Smooth muscle cell (in vitro differentiated cells): ENCODE measurements around the gene DPP10. TPM values are rescaled to one million over a fixed set of nuclear protein-coding genes. Genes with fewer than 3 reads are reported as not detected.
"Not testable (repeated sequence)": the region's sequence is repeated elsewhere in the genome, so short reads cannot be mapped to it uniquely, and the experiment has no call there.

Source experiments
- DNase-seq: peaks from one replicate; lab custom pipeline; 2025; ENCODE audit not compliant: unreplicated experiment; lab: John Stamatoyannopoulos, UW
- H2AFZ ChIP-seq: fragments of 200-600 bp; sonication (generic); 2 replicates; pipeline ENCODE4 v1.6.0; 2016; ENCODE audit warnings: antibody characterized with exemption, low read depth, mild to moderate bottlenecking
- H3F3A ChIP-seq: fragments of 200-600 bp; sonication (generic); 2 replicates; pipeline ENCODE4 v1.6.0; 2017; ENCODE audit warnings: antibody characterized with exemption, low read depth
- H3K27ac ChIP-seq: fragments of 200-600 bp; sonication (generic); 2 replicates; pipeline ENCODE4 v1.5.1; 2016; ENCODE audit warnings: low read depth, mild to moderate bottlenecking
- H3K27me3 ChIP-seq: fragments of 200-600 bp; sonication (generic); 2 replicates; pipeline ENCODE4 v1.6.1; 2016; ENCODE audit warnings: low read depth, mild to moderate bottlenecking
- H3K36me3 ChIP-seq: fragments of 200-600 bp; sonication (generic); 2 replicates; pipeline ENCODE4 v1.5.1; 2016; ENCODE audit warnings: low read depth
- H3K4me1 ChIP-seq: fragments of 200-600 bp; sonication (generic); 2 replicates; pipeline ENCODE4 v1.5.1; 2016; ENCODE audit warnings: low read depth
- H3K4me2 ChIP-seq: fragments of 200-600 bp; sonication (generic); 2 replicates; pipeline ENCODE4 v1.6.0; 2016; ENCODE audit warnings: mild to moderate bottlenecking
- H3K4me3 ChIP-seq: fragments of 200-600 bp; sonication (generic); 2 replicates; pipeline ENCODE4 v1.5.1; 2016; ENCODE audit warnings: mild to moderate bottlenecking
- H3K79me2 ChIP-seq: fragments of 200-600 bp; sonication (generic); 2 replicates; pipeline ENCODE4 v1.6.0; 2016; ENCODE audit warnings: low read depth, mild to moderate bottlenecking
- H3K9ac ChIP-seq: fragments of 200-600 bp; sonication (generic); 2 replicates; pipeline ENCODE4 v1.6.0; 2016; ENCODE audit warnings: low read depth
- H3K9me3 ChIP-seq: fragments of 200-600 bp; sonication (generic); replicated peaks from 2 replicates; pipeline ENCODE4 v1.5.1; 2016; ENCODE audit warnings: low read depth
- H4K20me1 ChIP-seq: fragments of 200-600 bp; sonication (generic); 2 replicates; pipeline ENCODE4 v1.6.0; 2016; ENCODE audit warnings: low read depth
- CTCF ChIP-seq: fragments of 200-600 bp; sonication (generic); IDR thresholded peaks from 2 replicates; pipeline ENCODE4 v1.5.1; 2017; ENCODE audit warnings: borderline replicate concordance, mild to moderate bottlenecking, antibody characterized with exemption; ENCODE audit not compliant: insufficient read depth, poor library complexity, severe bottlenecking
- WGBS: methylation state at CpG from one replicate; pipeline ENCODE4 v1.1.7; 2016; ENCODE audit warnings: low lambda C conversion rate; 5-methylcytosine and 5-hydroxymethylcytosine counted together
- polyA plus RNA-seq: library from polyadenylated mRNA; unstranded; fragments of >200 nt; fragmentation: Nextera tagmentation; extraction: Ambion mirVana; gene quantifications from 2 replicates; pipeline ENCODE4 v1.2.1, GENCODE V29; 2016
- total RNA-seq: library from RNA; depleted of rRNA; stranded (reverse); fragments of >200 nt; gene quantifications from 2 replicates; pipeline ENCODE4 v1.2.3, GENCODE V29; 2014

Gene DPP10
- total and polyA plus RNA-seq, 2 experiments from 2014 or later = 3.6 TPM; not detected in 1

DNA sequence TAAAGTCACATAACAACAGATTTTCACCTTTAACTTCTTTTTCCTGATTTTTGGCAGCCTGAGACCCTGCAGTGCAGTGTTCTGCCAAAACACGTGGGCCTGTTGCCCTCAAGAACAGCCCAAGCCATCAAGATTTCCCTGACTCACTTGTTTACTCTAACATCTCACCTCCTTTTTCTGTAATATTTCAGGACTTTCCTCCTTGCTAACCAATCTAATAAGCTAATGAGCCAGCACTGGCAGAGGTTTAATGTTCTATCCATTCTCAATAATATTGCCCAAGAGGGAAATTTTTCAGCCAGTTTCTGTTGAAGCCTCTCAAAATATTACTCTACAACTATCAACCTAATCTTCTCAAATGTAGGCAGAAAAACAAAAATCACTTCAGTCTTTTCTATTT, 635.2 kb downstream of the DPP10 start:
- H4K20me1 ChIP-seq = no peaks in the 10 kb centered on the region
- no peaks in the 10 kb centered on the region for H3K79me2 ChIP-seq
- H3K9ac ChIP-seq = no peak overlapping the region
- no peak overlapping the region for H3K27ac ChIP-seq
- H3K9me3 ChIP-seq = no peaks in the 10 kb centered on the region
- 84% methylated on average over 1 of the region's 1 CpG for WGBS
- H2AFZ ChIP-seq = no peak overlapping the region
- no peaks in the 10 kb centered on the region for H3K4me1 ChIP-seq
- DNase-seq = no peak
- TF ChIP-seq CTCF = no peak
- no peak overlapping the region for H3K4me2 ChIP-seq
- H3F3A ChIP-seq = no peaks in the 10 kb centered on the region
- H3K4me3 ChIP-seq = no peak overlapping the region
- no peaks in the 10 kb centered on the region for H3K27me3 ChIP-seq
- H3K36me3 ChIP-seq = no peaks in the 10 kb centered on the region

DNA sequence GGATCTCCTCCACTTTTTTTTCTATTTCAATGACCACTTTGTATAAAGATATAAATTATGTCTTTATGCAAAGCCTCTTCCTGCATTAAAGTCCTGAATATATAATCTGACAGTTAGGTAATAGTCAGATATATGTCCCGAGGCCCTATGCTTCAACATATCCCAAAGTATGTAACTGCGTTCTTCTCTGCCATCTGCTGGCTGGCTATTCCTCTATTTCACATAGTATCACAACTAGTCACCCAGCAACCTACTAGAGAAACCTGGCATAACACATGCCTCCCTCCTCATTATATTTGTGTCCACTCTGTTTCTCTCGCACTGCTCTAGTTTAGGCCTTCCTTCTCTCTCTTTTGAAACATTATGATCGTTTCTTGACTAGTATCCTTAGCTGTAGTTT, 640.8 kb downstream of the DPP10 start:
- Histone ChIP-seq H3K9me3 (no peaks in the 10 kb centered on the region), H3K9ac (no peak overlapping the region), H3K79me2 (no peaks in the 10 kb centered on the region), H3K4me2 (no peak overlapping the region), H3F3A (no peaks in the 10 kb centered on the region), H3K27me3 (no peaks in the 10 kb centered on the region), H3K4me1 (no peaks in the 10 kb centered on the region), H3K27ac (no peak overlapping the region), H4K20me1 (no peaks in the 10 kb centered on the region), H3K4me3 (no peak overlapping the region), H3K36me3 (no peaks in the 10 kb centered on the region), H2AFZ (no peak overlapping the region)
- 81% methylated on average over 4 of the region's 4 CpGs for WGBS
- DNase-seq = no peak
- TF ChIP-seq CTCF = no peak

GRCh38 chr2:115083711-115084110, 641.3 kb downstream of the DPP10 start:
- Histone ChIP-seq H3K79me2 (no peaks in the 10 kb centered on the region), H3K4me2 (no peak overlapping the region), H3F3A (no peaks in the 10 kb centered on the region), H3K9me3 (no peaks in the 10 kb centered on the region), H3K4me1 (no peaks in the 10 kb centered on the region), H3K36me3 (no peaks in the 10 kb centered on the region), H2AFZ (no peak overlapping the region), H3K4me3 (no peak overlapping the region), H4K20me1 (no peaks in the 10 kb centered on the region), H3K27ac (no peak overlapping the region), H3K27me3 (no peaks in the 10 kb centered on the region), H3K9ac (no peak overlapping the region)
- no peak for TF ChIP-seq CTCF
- DNase-seq = no peak
- WGBS = 94% methylated on average over 2 of the region's 2 CpGs

GRCh38 chr2:115084446-115084845, 642.0 kb downstream of the DPP10 start:
- no peaks in the 10 kb centered on the region for H3K36me3 ChIP-seq
- no peaks in the 10 kb centered on the region for H3K9me3 ChIP-seq
- 75% methylated on average over 5 of the region's 5 CpGs for WGBS
- H3K4me2 ChIP-seq = no peak overlapping the region
- no peak overlapping the region for H3K27ac ChIP-seq
- no peak overlapping the region for H3K9ac ChIP-seq
- H2AFZ ChIP-seq = no peak overlapping the region
- no peak overlapping the region for H3K4me3 ChIP-seq
- no peak for DNase-seq
- no peaks in the 10 kb centered on the region for H4K20me1 ChIP-seq
- H3F3A ChIP-seq = no peaks in the 10 kb centered on the region
- no peak for TF ChIP-seq CTCF
- H3K79me2 ChIP-seq = no peaks in the 10 kb centered on the region
- no peaks in the 10 kb centered on the region for H3K27me3 ChIP-seq
- no peaks in the 10 kb centered on the region for H3K4me1 ChIP-seq

DNA sequence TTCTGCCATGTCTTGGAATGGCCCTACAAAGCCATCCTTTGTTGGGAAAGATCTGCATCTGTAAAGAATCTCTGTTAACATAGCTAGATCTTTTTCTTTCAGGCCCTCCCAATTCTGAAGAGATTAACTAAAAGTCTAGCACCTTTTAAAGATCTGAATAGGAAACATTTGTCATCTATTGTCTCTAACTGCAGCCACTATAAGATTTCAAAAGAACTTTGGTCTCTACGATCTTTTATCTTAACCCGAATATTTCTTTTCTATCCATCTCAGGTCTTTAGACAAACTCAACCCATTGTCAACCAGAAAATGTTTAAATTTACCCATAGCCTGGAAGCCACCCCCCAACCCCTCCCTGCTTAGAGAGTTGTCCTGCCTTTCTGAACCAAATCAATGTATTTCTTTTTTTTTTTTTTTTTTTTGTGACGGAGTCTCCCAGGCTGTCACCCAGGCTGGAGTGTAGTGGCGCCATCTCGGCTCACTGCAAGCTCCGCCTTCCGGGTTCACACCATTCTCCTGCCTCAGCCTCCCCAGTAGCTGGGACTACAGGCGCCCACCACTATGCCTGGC, 643.7 kb downstream of the DPP10 start:
- H3K27me3 ChIP-seq, H3K4me3 ChIP-seq, DNase-seq, H4K20me1 ChIP-seq, H3F3A ChIP-seq, H3K27ac ChIP-seq, H3K36me3 ChIP-seq, H3K9ac ChIP-seq, H3K4me2 ChIP-seq, H3K4me1 ChIP-seq, H3K79me2 ChIP-seq, H2AFZ ChIP-seq, H3K9me3 ChIP-seq: not testable (repeated sequence)
- WGBS = 75% methylated on average over 8 of the region's 8 CpGs
